Activated CD8-positive, alpha-beta T cell treated with anti-CD3 and anti-CD28 coated beads, Interleukin-2, amount 10 ng/mL, durations not matched to agents 7 days and 5 days (primary cell): ENCODE measurements around the gene BICRAL. TPM values are rescaled to one million over a fixed set of nuclear protein-coding genes. Genes with fewer than 3 reads are reported as not detected.
"Not testable (repeated sequence)": the region's sequence is repeated elsewhere in the genome, so short reads cannot be mapped to it uniquely, and the experiment has no call there.

ENCODE experiments used
- ATAC-seq: fragments of 150-1000 bp; cut with Tn5 transposase; one replicate; pipeline ENCODE4 v1.10.0; 2021; ENCODE audit warnings: moderate library complexity
- CTCF ChIA-PET: fragments of 350-600 bp; sonication (Branson Sonifier 250); formaldehyde crosslinking; loops from one replicate; lab custom pipeline; 2021; ENCODE audit warnings: antibody characterized with exemption; lab: Charles Lee
- POLR2A ChIA-PET: fragments of 350-600 bp; sonication (Branson Sonifier 250); formaldehyde crosslinking; loops from one replicate; lab custom pipeline; 2021; ENCODE audit warnings: antibody characterized with exemption; lab: Charles Lee
- DNase-seq: peaks from one replicate; pipeline ENCODE4 v3.0.0-alpha.2; 2020
- H3K27ac Mint-ChIP-seq: one replicate; pipeline ENCODE4 v1.8.0; 2021; ENCODE audit warnings: mild to moderate bottlenecking, mixed read lengths
- H3K27me3 Mint-ChIP-seq: one replicate; pipeline ENCODE4 v1.8.0; 2021; ENCODE audit warnings: low read depth, mixed read lengths
- H3K36me3 Mint-ChIP-seq: one replicate; pipeline ENCODE4 v1.8.0; 2021; ENCODE audit warnings: low read depth, mixed read lengths
- H3K4me1 Mint-ChIP-seq: one replicate; pipeline ENCODE4 v1.8.0; 2021; ENCODE audit warnings: low read depth, mixed read lengths
- H3K4me3 Mint-ChIP-seq: one replicate; pipeline ENCODE4 v1.8.0; 2021; ENCODE audit warnings: mild to moderate bottlenecking, mixed read lengths
- H3K9me3 Mint-ChIP-seq: one replicate; pipeline ENCODE4 v1.8.0; 2022; ENCODE audit warnings: mixed read lengths; ENCODE audit not compliant: insufficient read depth
- total RNA-seq, 2 experiments: library from RNA; stranded (reverse); gene quantifications; one replicate each; pipeline ENCODE4 v1.2.3, GENCODE V29; 2021

The BICRAL gene
- total RNA-seq, 2 experiments from 2014 or later: 18.0 to 18.8 TPM

DNA sequence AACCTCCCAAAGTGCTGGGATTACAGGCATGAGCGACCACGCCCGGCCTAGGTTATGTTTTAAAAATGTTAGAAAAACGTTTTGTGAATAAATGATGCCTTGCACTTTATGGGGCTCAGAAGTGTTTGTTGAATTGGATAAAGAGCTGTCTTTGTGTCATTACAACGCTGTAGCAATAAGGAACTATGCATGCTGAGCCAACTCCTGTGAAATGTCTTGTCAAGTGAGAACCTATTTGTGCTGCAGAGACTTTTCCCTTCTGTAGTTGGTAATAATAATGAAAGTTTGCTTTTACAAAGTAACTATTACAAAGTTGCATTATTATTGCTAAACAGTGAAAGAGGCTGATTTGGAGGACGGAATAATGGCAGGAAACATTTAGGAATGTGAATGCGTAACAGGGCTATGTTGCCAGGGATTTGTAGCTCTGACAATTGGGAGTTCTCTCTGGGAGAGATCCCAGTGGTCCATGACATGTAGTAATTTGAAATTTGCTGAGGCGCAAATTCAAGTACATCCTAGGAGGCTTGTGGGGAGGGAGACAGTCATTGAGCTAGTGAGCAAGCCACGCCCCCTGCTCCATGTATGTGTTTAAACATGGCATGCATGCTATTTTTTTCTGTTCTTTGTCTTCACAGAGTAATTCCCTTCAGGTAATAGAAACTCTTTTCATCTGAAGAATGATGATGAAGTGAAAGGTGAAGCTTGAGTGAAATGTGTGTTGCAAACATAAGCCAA is 16.8 kb upstream of the BICRAL start:
- H3K27ac Mint-ChIP-seq: no peak overlapping the region
- peaks cover 4% of the 10 kb centered on the region for H3K4me1 Mint-ChIP-seq
- CTCF ChIA-PET: interaction anchor here (1.5 kb wide), 1 partner anchor 17 kb away, joined by 4 read pairs; no protein-coding TSS in a partner anchor

GRCh38 chr6:42766163-42766670 is 15.6 kb upstream of the BICRAL start:
- ChIA-PET POLR2A (interaction anchor here (1.5 to 2.3 kb wide), 2 partner anchors 16 to 20 kb away, joined by 5 to 9 read pairs; partner anchors contain the start of genes BICRAL and TBCC), CTCF (interaction anchor here (1.5 kb wide), 1 partner anchor 18 kb away, joined by 4 read pairs; no protein-coding TSS in a partner anchor)
- Mint-ChIP-seq H3K27me3 (no peaks in the 10 kb centered on the region), H3K9me3 (no peaks in the 10 kb centered on the region), H3K36me3 (peaks cover 10% of the 10 kb centered on the region), H3K4me1 (peaks cover 13% of the 10 kb centered on the region), H3K27ac (no peak overlapping the region), H3K4me3 (no peak overlapping the region)
- DNase-seq (no peak), ATAC-seq (no peak)

More for the DNA sequence above, 16.8 kb upstream of the BICRAL start:
- no peak for DNase-seq
- Mint-ChIP-seq H3K36me3 (peaks cover 8% of the 10 kb centered on the region), H3K4me3 (no peak overlapping the region), H3K27me3 (no peaks in the 10 kb centered on the region), H3K9me3 (no peaks in the 10 kb centered on the region)
- POLR2A ChIA-PET: interaction anchor here (1.5 to 2.3 kb wide), 2 partner anchors 17 to 19 kb away, joined by 5 to 9 read pairs; partner anchors contain the start of genes BICRAL and TBCC
- no peak for ATAC-seq

GRCh38 chr6:42769051-42769450 is 12.8 kb upstream of the BICRAL start:
- Mint-ChIP-seq H3K9me3 (no peaks in the 10 kb centered on the region), H3K27me3 (no peaks in the 10 kb centered on the region), H3K4me3 (no peak overlapping the region), H3K27ac (no peak overlapping the region), H3K4me1 (peaks cover 33% of the 10 kb centered on the region), H3K36me3 (peaks cover 14% of the 10 kb centered on the region)
- ChIA-PET CTCF (interaction anchor here (1.6 to 3.9 kb wide), 3 partner anchors 8 to 43 kb away, joined by 7 to 32 read pairs (median 11); partner anchors contain the start of gene TBCC), POLR2A (interaction anchor here (2.0 to 10.2 kb wide), 3 partner anchors 13 to 23 kb away, joined by 5 to 175 read pairs (median 153); partner anchors contain the start of genes BICRAL and TBCC)
- ATAC-seq (no peak), DNase-seq (no peak)

GRCh38 chr6:42769836-42770235 is 12.0 kb upstream of the BICRAL start:
- POLR2A ChIA-PET: interaction anchor here (0.7 to 10.2 kb wide), 6 partner anchors 9 to 402 kb away, joined by 3 to 175 read pairs (median 4); partner anchors contain the start of genes BICRAL and TBCC
- peaks cover 15% of the 10 kb centered on the region for H3K36me3 Mint-ChIP-seq
- H3K27me3 Mint-ChIP-seq: no peaks in the 10 kb centered on the region
- no peak for ATAC-seq
- H3K9me3 Mint-ChIP-seq: no peaks in the 10 kb centered on the region
- H3K27ac Mint-ChIP-seq: peak overlapping the region; percentile 75
- H3K4me1 Mint-ChIP-seq: peaks cover 41% of the 10 kb centered on the region
- DNase-seq: no peak
- CTCF ChIA-PET: interaction anchor here (1.2 to 3.9 kb wide), 5 partner anchors 9 to 43 kb away, joined by 4 to 32 read pairs (median 9); partner anchors contain the start of gene TBCC
- no peak overlapping the region for H3K4me3 Mint-ChIP-seq

GRCh38 chr6:42771741-42772100 is 10.1 kb upstream of the BICRAL start:
- ATAC-seq: peak; percentile 27
- no peaks in the 10 kb centered on the region for H3K9me3 Mint-ChIP-seq

GRCh38 chr6:42774201-42774600 is 7.7 kb upstream of the BICRAL start:
- POLR2A ChIA-PET: interaction anchor here (7.2 to 10.2 kb wide), 2 partner anchors 8 to 28 kb away, joined by 153 to 175 read pairs; partner anchors contain the start of genes BICRAL and TBCC
- Mint-ChIP-seq H3K4me3 (peak overlapping the region; percentile 68), H3K27ac (peak overlapping the region; percentile 93), H3K4me1 (peaks cover 68% of the 10 kb centered on the region), H3K36me3 (peaks cover 16% of the 10 kb centered on the region), H3K27me3 (no peaks in the 10 kb centered on the region), H3K9me3 (no peaks in the 10 kb centered on the region)
- no peak for ATAC-seq
- DNase-seq: peak; percentile 48
- CTCF ChIA-PET: interaction anchor here (1.2 kb wide), 2 partner anchors 28 to 105 kb away, joined by 3 read pairs; partner anchors contain the start of genes RPL7L1 and TBCC

More at GRCh38 chr6:42771741-42772100, 10.1 kb upstream of the BICRAL start:
- POLR2A ChIA-PET: interaction anchor here (0.6 to 10.2 kb wide), 8 partner anchors 10 to 108 kb away, joined by 3 to 175 read pairs (median 5); partner anchors contain the start of genes BICRAL, RPL7L1 and TBCC
- Mint-ChIP-seq H3K36me3 (peaks cover 17% of the 10 kb centered on the region), H3K4me1 (peaks cover 51% of the 10 kb centered on the region), H3K27me3 (no peaks in the 10 kb centered on the region), H3K4me3 (peak overlapping the region; percentile 72), H3K27ac (peak overlapping the region; percentile 100)
- CTCF ChIA-PET: interaction anchor here (0.9 to 3.9 kb wide), 9 partner anchors 10 to 372 kb away, joined by 3 to 32 read pairs (median 5); partner anchors contain the start of genes BICRAL and TBCC
- peak; percentile 33 for DNase-seq

GRCh38 chr6:42774821-42775487 is 6.9 kb upstream of the BICRAL start:
- peak; percentile 48 for ATAC-seq
- CTCF ChIA-PET: interaction anchor here (1.0 to 1.2 kb wide), 3 partner anchors 48 to 113 kb away, joined by 3 to 5 read pairs (median 4); no protein-coding TSS in a partner anchor
- Mint-ChIP-seq H3K4me1 (peaks cover 73% of the 10 kb centered on the region), H3K4me3 (peak overlapping the region; percentile 68), H3K36me3 (peaks cover 16% of the 10 kb centered on the region), H3K27ac (peak overlapping the region; percentile 93)
- DNase-seq: peak; percentile 54
- H3K27me3 Mint-ChIP-seq, H3K9me3 Mint-ChIP-seq: not testable (repeated sequence)
- POLR2A ChIA-PET: interaction anchor here (0.5 to 10.2 kb wide), 4 partner anchors 10 to 104 kb away, joined by 4 to 175 read pairs (median 5); partner anchors contain the start of genes RPL7L1 and TBCC

DNA sequence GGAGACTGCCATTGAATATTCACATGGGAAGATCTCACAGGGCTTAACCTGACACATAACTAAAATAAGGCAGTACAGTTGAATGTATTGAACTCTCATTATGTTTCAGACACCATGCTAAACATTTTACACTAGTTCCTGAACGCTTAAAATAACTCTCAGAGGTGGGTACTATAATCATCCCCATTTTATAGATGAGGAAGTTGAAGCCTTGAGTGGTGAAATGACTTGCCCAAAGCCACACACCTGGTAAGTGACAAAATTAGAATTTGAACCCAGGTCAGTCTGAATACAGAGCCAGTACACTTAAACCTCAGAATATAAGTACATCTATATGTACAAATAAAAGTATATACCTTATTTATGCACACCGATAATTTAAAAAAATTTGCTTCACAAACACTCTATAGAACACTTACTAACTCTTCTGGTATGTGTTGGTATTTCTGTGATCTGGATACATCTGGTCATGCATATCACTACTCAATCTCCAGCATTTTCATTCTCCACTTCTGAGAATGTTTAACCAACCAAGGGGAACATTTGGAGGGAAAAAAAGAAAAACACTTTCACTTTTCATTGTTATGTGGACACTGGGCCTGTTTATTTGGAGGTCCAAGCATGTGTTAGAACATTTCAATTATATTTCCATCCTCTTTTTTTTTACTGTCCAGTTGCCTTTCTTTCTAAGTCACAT is 4.6 kb upstream of the BICRAL start:
- Mint-ChIP-seq H3K4me3 (no peak overlapping the region), H3K36me3 (peaks cover 16% of the 10 kb centered on the region), H3K9me3 (no peaks in the 10 kb centered on the region), H3K27ac (peak overlapping the region; percentile 62), H3K27me3 (no peaks in the 10 kb centered on the region), H3K4me1 (peaks cover 64% of the 10 kb centered on the region)
- ATAC-seq (no peak), DNase-seq (no peak)
- ChIA-PET CTCF (no interaction called here), POLR2A (interaction anchor here (8.5 kb wide), 1 partner anchor 30 kb away, joined by 181 read pairs; the partner anchor contains the start of gene TBCC)

- Mint-ChIP-seq H3K9me3 (no peaks in the 10 kb centered on the region), H3K27me3 (no peaks in the 10 kb centered on the region), H3K4me3 (no peak overlapping the region), H3K27ac (no peak overlapping the region), H3K36me3 (peaks cover 14% of the 10 kb centered on the region), H3K4me1 (peaks cover 58% of the 10 kb centered on the region)
- no peak for ATAC-seq
- ChIA-PET CTCF (no interaction called here), POLR2A (interaction anchor here (7.8 to 8.5 kb wide), 2 partner anchors 7 to 31 kb away, joined by 153 to 181 read pairs; partner anchors contain the start of gene TBCC)
- no peak for DNase-seq
These were observed 3.7 kb upstream of the BICRAL start for GRCh38 chr6:42778122-42778521.

DNA sequence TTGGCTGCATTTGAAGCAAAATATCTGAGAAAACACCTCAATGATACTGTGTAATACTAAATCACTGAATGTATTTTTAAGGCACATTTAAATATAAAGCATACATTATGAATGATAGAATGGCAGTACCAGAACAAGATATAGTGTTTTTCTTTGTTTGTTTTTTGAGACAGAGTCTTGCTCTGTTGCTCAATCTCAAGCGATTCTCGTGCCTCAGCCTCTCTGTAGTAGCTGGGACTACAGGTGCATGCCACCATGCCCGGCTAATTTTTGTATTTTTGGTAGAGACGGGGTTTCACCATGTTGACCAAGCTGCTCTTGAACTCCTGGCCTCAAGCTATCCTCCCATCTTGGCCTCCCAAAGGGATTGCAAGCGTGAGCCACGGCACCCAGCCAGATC is 2.3 kb upstream of the BICRAL start:
- Mint-ChIP-seq H3K36me3 (peaks cover 20% of the 10 kb centered on the region), H3K27ac (no peak overlapping the region), H3K4me1 (peaks cover 48% of the 10 kb centered on the region), H3K4me3 (no peak overlapping the region), H3K27me3 (no peaks in the 10 kb centered on the region), H3K9me3 (no peaks in the 10 kb centered on the region)
- ChIA-PET CTCF (no interaction called here), POLR2A (interaction anchor here (0.6 to 8.5 kb wide), 4 partner anchors 9 to 187 kb away, joined by 3 to 181 read pairs (median 78); partner anchors contain the start of gene TBCC)
- no peak for ATAC-seq
- no peak for DNase-seq
